ENCODE data around the gene LMTK2. TPM values are rescaled to one million over a fixed set of nuclear protein-coding genes. Genes with fewer than 3 reads are reported as not detected.

The LMTK2 gene
- total and polyA plus RNA-seq, 2 donors (not counting 1 experiment from before 2014, with no cell fraction given): 4.9 to 13.1 TPM

GRCh38 chr7:98079891-98080648 is 26.6 kb upstream of the LMTK2 start:
- H3K4me3 Mint-ChIP-seq: no peak overlapping the region
- H3K4me1 Mint-ChIP-seq: no peaks in the 10 kb centered on the region
- 84% methylated on average over 5 of the region's 6 CpGs for WGBS (ENCODE audit: insufficient coverage)
- Histone ChIP-seq H3K4me1 (ENCODE audit: control insufficient read depth in 2 of 2, insufficient read depth in 2 of 2, low read length in 2 of 2) (no peaks in the 10 kb centered on the region), H3K79me2 (ENCODE audit: control insufficient read depth, insufficient read depth, low read length) (no peaks in the 10 kb centered on the region), H2AFZ (ENCODE audit: insufficient read depth, low read depth, low read length, poor library complexity, severe bottlenecking) (no peak overlapping the region), H3K4me2 (replicated peaks; ENCODE audit: low read depth, low read length, poor library complexity, severe bottlenecking) (no peak overlapping the region), H3K9ac (ENCODE audit: low read length) (no peak overlapping the region), H3K27ac (ENCODE audit: low read length in 2 of 2) (no peak overlapping the region), H4K20me1 (ENCODE audit: control insufficient read depth, insufficient read depth, low read length, poor library complexity, severe bottlenecking) (no peaks in the 10 kb centered on the region), H3K36me3 (replicated peaks in 1 of 2; ENCODE audit: control extremely low read depth in 1 of 2, control insufficient read depth in 1 of 2, extremely low read depth in 1 of 2, insufficient read depth in 2 of 2, low read length in 1 of 2) (no peaks in the 10 kb centered on the region), H3K9me3 (ENCODE audit: control extremely low read depth in 1 of 3, control insufficient read depth in 2 of 3, insufficient read depth in 1 of 3, low read length in 2 of 3) (peaks cover 0 to 6% (median 0%) of the 10 kb centered on the region in 3 donors), H3K4me3 (ENCODE audit: control extremely low read depth in 1 of 5, extremely low read depth in 1 of 5, insufficient read depth in 1 of 5, low read depth in 2 of 5, low read length in 4 of 5) (no peak overlapping the region), H3K27me3 (replicated peaks in 1 of 4; ENCODE audit: control extremely low read depth in 1 of 4, control insufficient read depth in 3 of 4, insufficient read depth in 4 of 4, low read length in 3 of 4) (peaks cover 0 to 10% (median 1%) of the 10 kb centered on the region in 4 experiments)
- ChIA-PET CTCF (interaction anchor here (1.5 kb wide), 1 partner anchor 59 kb away, joined by 3 read pairs; no protein-coding TSS in a partner anchor), POLR2A (no interaction called here)
- intact Hi-C loops (cut with micrococcal nuclease): no loop called here
- ATAC-seq (ENCODE audit: low read depth) (no peak), DNase-seq (no peak)
- H3K9me3 Mint-ChIP-seq (ENCODE audit: insufficient read depth): no peaks in the 10 kb centered on the region
- H3K27ac Mint-ChIP-seq: no peak overlapping the region
- TF ChIP-seq, protein P1, sequence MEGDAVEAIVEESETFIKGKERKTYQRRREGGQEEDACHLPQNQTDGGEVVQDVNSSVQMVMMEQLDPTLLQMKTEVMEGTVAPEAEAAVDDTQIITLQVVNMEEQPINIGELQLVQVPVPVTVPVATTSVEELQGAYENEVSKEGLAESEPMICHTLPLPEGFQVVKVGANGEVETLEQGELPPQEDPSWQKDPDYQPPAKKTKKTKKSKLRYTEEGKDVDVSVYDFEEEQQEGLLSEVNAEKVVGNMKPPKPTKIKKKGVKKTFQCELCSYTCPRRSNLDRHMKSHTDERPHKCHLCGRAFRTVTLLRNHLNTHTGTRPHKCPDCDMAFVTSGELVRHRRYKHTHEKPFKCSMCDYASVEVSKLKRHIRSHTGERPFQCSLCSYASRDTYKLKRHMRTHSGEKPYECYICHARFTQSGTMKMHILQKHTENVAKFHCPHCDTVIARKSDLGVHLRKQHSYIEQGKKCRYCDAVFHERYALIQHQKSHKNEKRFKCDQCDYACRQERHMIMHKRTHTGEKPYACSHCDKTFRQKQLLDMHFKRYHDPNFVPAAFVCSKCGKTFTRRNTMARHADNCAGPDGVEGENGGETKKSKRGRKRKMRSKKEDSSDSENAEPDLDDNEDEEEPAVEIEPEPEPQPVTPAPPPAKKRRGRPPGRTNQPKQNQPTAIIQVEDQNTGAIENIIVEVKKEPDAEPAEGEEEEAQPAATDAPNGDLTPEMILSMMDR (IDR thresholded peaks at IDR 0.05): no peak
- TF ChIP-seq EZH2 (IDR thresholded peaks at IDR 0.05; ENCODE audit: borderline replicate concordance, insufficient read depth, low read depth, low read length, poor library complexity, severe bottlenecking): no peak
- H3K27me3 Mint-ChIP-seq: peaks cover 29% of the 10 kb centered on the region

GRCh38 chr7:98081319-98081718 is 25.3 kb upstream of the LMTK2 start:
- Mint-ChIP-seq H3K9me3 (ENCODE audit: insufficient read depth) (no peaks in the 10 kb centered on the region), H3K4me3 (no peak overlapping the region), H3K27me3 (peaks cover 29% of the 10 kb centered on the region), H3K4me1 (no peaks in the 10 kb centered on the region), H3K27ac (no peak overlapping the region)
- 77% methylated on average over 3 of the region's 7 CpGs for WGBS (ENCODE audit: insufficient coverage)
- ChIA-PET POLR2A (no interaction called here), CTCF (no interaction called here)
- H3K27ac ChIP-seq (ENCODE audit: low read length in 2 of 2): no peak overlapping the region
- ATAC-seq (ENCODE audit: low read depth): no peak
- TF ChIP-seq, protein P1 (IDR thresholded peaks at IDR 0.05): no peak
- TF ChIP-seq EZH2 (IDR thresholded peaks at IDR 0.05; ENCODE audit: borderline replicate concordance, insufficient read depth, low read depth, low read length, poor library complexity, severe bottlenecking): no peak
- H2AFZ ChIP-seq (ENCODE audit: insufficient read depth, low read depth, low read length, poor library complexity, severe bottlenecking): no peak overlapping the region
- H3K36me3 ChIP-seq (replicated peaks in 1 of 2; ENCODE audit: control extremely low read depth in 1 of 2, control insufficient read depth in 1 of 2, extremely low read depth in 1 of 2, insufficient read depth in 2 of 2, low read length in 1 of 2): no peaks in the 10 kb centered on the region
- no peaks in the 10 kb centered on the region for H4K20me1 ChIP-seq (ENCODE audit: control insufficient read depth, insufficient read depth, low read length, poor library complexity, severe bottlenecking)
- no peak overlapping the region for H3K4me2 ChIP-seq (replicated peaks; ENCODE audit: low read depth, low read length, poor library complexity, severe bottlenecking)
- DNase-seq: no peak
- no peak overlapping the region for H3K4me3 ChIP-seq (ENCODE audit: control extremely low read depth in 1 of 5, extremely low read depth in 1 of 5, insufficient read depth in 1 of 5, low read depth in 2 of 5, low read length in 4 of 5)
- H3K9ac ChIP-seq (ENCODE audit: low read length): no peak overlapping the region
- H3K9me3 ChIP-seq (ENCODE audit: control extremely low read depth in 1 of 3, control insufficient read depth in 2 of 3, insufficient read depth in 1 of 3, low read length in 2 of 3): no peaks in the 10 kb centered on the region
- no peaks in the 10 kb centered on the region for H3K79me2 ChIP-seq (ENCODE audit: control insufficient read depth, insufficient read depth, low read length)
- peaks cover 0 to 10% (median 1%) of the 10 kb centered on the region in 4 experiments for H3K27me3 ChIP-seq (replicated peaks in 1 of 4; ENCODE audit: control extremely low read depth in 1 of 4, control insufficient read depth in 3 of 4, insufficient read depth in 4 of 4, low read length in 3 of 4)
- intact Hi-C loops (cut with micrococcal nuclease): no loop called here
- H3K4me1 ChIP-seq (ENCODE audit: control insufficient read depth in 2 of 2, insufficient read depth in 2 of 2, low read length in 2 of 2): no peaks in the 10 kb centered on the region

All from B cell (primary cell).